Loucy (cell line): ENCODE measurements around the gene POLG.

Experiments used
- H2AFZ ChIP-seq: fragments of 200-600 bp; sonication (generic); 2 replicates; pipeline ENCODE4 v1.6.0; 2016; ENCODE audit warnings: antibody characterized with exemption, mild to moderate bottlenecking, low read length, moderate library complexity
- H3F3A ChIP-seq: fragments of 200-600 bp; 2 replicates; pipeline ENCODE4 v1.6.0; 2016; ENCODE audit warnings: antibody characterized with exemption, low read depth, mild to moderate bottlenecking
- H3K27me3 ChIP-seq: fragments of 200-600 bp; sonication (generic); 2 replicates; pipeline ENCODE4 v1.6.1; 2014; ENCODE audit warnings: low read length, mild to moderate bottlenecking; ENCODE audit not compliant: insufficient read depth, poor library complexity, severe bottlenecking
- H3K36me3 ChIP-seq: fragments of 200-600 bp; sonication (generic); 2 replicates; pipeline ENCODE4 v1.6.1; 2016; ENCODE audit warnings: low read length; ENCODE audit not compliant: insufficient read depth
- H3K4me1 ChIP-seq: fragments of 200-600 bp; sonication (generic); 2 replicates; pipeline ENCODE4 v1.5.1; 2014; ENCODE audit warnings: low read length, mild to moderate bottlenecking; ENCODE audit not compliant: insufficient read depth, poor library complexity, severe bottlenecking
- H3K4me2 ChIP-seq: fragments of 200-600 bp; sonication (generic); 2 replicates; pipeline ENCODE4 v1.6.0; 2014; ENCODE audit warnings: antibody characterized with exemption, low read length, low read depth, mild to moderate bottlenecking; ENCODE audit not compliant: poor library complexity, severe bottlenecking
- H3K4me3 ChIP-seq: fragments of 200-600 bp; sonication (generic); 2 replicates; pipeline ENCODE4 v1.5.1; 2014; ENCODE audit warnings: low read length, mild to moderate bottlenecking, mixed read lengths; ENCODE audit not compliant: poor library complexity, severe bottlenecking
- H3K79me2 ChIP-seq: fragments of 200-600 bp; sonication (generic); 2 replicates; pipeline ENCODE4 v1.6.1; 2014; ENCODE audit warnings: low read length; ENCODE audit not compliant: insufficient read depth
- H3K9ac ChIP-seq: fragments of 200-600 bp; sonication (generic); 2 replicates; pipeline ENCODE4 v1.6.0; 2014; ENCODE audit warnings: mild to moderate bottlenecking, low read depth, low read length, moderate library complexity; ENCODE audit not compliant: poor library complexity, severe bottlenecking
- H3K9me2 ChIP-seq: fragments of 200-600 bp; sonication (generic); replicated peaks from 2 replicates; pipeline ENCODE4 v1.6.1; 2016; ENCODE audit warnings: low read depth, low read length, mixed read lengths
- H3K9me3 ChIP-seq: fragments of 200-600 bp; sonication (generic); 2 replicates; pipeline ENCODE4 v1.6.1; 2014; ENCODE audit warnings: mild to moderate bottlenecking, antibody characterized with exemption, low read length, low read depth; ENCODE audit not compliant: insufficient read depth
- H4K20me1 ChIP-seq: fragments of 200-600 bp; sonication (generic); 2 replicates; pipeline ENCODE4 v1.6.0; 2014; ENCODE audit warnings: antibody characterized with exemption, low read length, mild to moderate bottlenecking; ENCODE audit not compliant: insufficient read depth, poor library complexity, severe bottlenecking
- EZH2phosphoT487 ChIP-seq: fragments of 200-600 bp; IDR thresholded peaks from 2 replicates; pipeline ENCODE4 v1.6.1; 2018; ENCODE audit warnings: antibody characterized with exemption, mild to moderate bottlenecking, moderate library complexity, borderline replicate concordance
- TF ChIP-seq, protein P1 (sequence below): fragments of 200-600 bp; sonication (generic); conservative IDR thresholded peaks from 2 replicates; pipeline ENCODE4 v1.5.1; 2014; ENCODE audit warnings: mild to moderate bottlenecking, antibody characterized with exemption, low read length

The POLG gene

DNA sequence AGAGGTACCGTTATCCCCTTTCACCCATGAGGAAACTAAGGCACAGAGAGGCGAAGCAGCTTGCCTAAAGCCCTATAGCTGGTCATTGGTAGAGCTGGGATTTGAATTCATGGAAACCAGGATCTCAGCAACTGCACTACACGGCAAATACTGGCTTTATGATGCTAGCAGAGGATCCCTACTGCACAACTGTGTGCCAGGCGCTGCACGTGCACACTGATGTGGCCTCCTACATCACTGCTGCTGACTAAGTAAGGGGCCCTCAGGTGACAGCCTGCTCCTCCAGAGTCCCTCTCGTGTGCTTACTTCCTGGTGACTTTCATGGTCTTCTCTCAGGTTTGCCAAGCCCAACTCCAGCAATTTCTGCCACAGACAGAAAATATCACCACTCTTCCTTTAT is 3.4 kb upstream of the POLG start:
- peaks cover 14% of the 10 kb centered on the region for H3K79me2 ChIP-seq

DNA sequence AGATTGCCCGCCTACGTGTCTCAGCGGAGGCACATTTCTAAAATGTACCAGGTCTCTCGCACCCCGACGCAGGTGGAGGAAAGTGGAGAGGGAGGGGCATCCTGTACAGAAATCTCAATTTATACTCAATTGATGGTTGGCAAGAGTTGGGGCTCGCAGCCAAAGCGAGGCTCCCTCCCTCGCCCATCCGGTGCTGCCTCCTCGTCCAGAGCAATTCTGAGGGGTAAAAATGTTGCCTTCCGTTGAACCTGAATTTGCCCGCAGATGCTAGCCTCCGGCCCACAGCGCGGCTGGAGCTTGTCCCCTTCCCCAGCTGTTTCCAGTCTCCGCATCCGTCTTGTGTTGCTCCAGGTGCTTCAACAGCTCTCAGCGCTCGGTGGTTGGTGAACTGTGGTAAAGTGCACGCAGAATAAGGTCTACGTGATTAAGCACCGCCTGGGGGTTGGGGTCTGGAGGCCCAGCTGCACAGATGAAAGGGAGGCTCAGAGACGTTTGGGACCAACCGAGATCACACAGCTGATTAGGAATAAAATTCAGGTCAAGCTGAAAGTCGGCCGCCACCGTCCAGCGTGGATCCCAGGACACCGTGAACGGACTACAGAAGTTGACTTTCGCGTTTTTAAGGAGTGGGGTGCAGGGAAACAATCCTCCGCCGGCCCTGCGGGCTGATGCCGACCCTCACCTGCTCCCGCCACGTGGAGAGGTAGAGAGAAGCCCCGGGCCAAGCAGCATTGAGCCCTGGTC is 846 bp upstream of the POLG start:
- peaks cover 40% of the 10 kb centered on the region for H3K79me2 ChIP-seq
- H3K9me3 ChIP-seq = no peaks in the 10 kb centered on the region
- H3K4me2 ChIP-seq = peak overlapping the region; percentile 71
- peaks cover 37% of the 10 kb centered on the region for H4K20me1 ChIP-seq
- peak overlapping the region; percentile 72 for H3K9ac ChIP-seq
- no peaks in the 10 kb centered on the region for H3K27me3 ChIP-seq
- peaks cover 37% of the 10 kb centered on the region for H3K4me1 ChIP-seq
- no peak for TF ChIP-seq EZH2phosphoT487
- TF ChIP-seq, protein P1, sequence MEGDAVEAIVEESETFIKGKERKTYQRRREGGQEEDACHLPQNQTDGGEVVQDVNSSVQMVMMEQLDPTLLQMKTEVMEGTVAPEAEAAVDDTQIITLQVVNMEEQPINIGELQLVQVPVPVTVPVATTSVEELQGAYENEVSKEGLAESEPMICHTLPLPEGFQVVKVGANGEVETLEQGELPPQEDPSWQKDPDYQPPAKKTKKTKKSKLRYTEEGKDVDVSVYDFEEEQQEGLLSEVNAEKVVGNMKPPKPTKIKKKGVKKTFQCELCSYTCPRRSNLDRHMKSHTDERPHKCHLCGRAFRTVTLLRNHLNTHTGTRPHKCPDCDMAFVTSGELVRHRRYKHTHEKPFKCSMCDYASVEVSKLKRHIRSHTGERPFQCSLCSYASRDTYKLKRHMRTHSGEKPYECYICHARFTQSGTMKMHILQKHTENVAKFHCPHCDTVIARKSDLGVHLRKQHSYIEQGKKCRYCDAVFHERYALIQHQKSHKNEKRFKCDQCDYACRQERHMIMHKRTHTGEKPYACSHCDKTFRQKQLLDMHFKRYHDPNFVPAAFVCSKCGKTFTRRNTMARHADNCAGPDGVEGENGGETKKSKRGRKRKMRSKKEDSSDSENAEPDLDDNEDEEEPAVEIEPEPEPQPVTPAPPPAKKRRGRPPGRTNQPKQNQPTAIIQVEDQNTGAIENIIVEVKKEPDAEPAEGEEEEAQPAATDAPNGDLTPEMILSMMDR = no peak
- H3K36me3 ChIP-seq = peaks cover 16% of the 10 kb centered on the region; the same call in 1 of the 2 replicates
- H3F3A ChIP-seq = 0 out of 2 replicates have a peak, but pooled peaks cover 1% of the 10 kb centered on the region
- no peaks in the 10 kb centered on the region for H3K9me2 ChIP-seq
- H2AFZ ChIP-seq = peak overlapping the region; percentile 79
- peak overlapping the region; percentile 79 for H3K4me3 ChIP-seq

More for the DNA sequence above, 3.4 kb upstream of the POLG start:
- no peaks in the 10 kb centered on the region for H3K9me2 ChIP-seq
- H3K4me3 ChIP-seq = no peak overlapping the region
- no peaks in the 10 kb centered on the region for H3F3A ChIP-seq
- TF ChIP-seq EZH2phosphoT487 = no peak
- TF ChIP-seq, protein P1 = no peak
- no peak overlapping the region for H3K9ac ChIP-seq
- peak overlapping the region; percentile 60; the same call in 1 of the 2 replicates for H2AFZ ChIP-seq
- peaks cover 12% of the 10 kb centered on the region for H4K20me1 ChIP-seq
- no peaks in the 10 kb centered on the region for H3K27me3 ChIP-seq
- H3K4me1 ChIP-seq = peaks cover 14% of the 10 kb centered on the region
- H3K9me3 ChIP-seq = no peaks in the 10 kb centered on the region
- no peaks in the 10 kb centered on the region for H3K36me3 ChIP-seq
- H3K4me2 ChIP-seq = no peak overlapping the region

DNA sequence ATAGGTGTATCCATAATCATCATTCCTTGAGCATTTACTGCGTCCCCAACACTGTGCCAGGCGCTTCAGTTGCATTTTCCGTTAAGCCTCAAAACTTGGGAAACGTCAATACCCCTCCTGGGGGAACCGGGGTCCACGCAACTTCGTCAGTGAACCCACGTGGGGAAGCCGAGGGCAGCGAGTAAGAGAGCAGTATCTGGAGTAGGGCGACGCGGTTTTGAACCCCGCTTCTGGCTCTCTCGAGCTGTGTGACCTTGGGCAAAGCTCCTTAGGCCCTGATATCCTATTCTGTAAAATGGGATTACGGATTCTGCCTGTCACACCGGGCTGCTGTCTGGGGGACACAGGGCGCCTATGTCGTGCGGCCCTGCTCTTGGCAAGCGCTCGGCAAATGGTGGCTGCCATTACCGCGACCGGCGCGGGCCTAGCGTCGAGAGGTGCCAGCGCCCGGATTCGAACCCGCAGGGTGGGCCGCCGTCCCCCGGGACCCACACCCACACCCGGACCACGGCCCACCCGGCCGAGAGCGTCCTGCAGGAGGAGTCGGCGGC is 590 bp downstream of the POLG start:
- Histone ChIP-seq H2AFZ (no peak overlapping the region), H3K79me2 (peaks cover 53% of the 10 kb centered on the region), H3K27me3 (no peaks in the 10 kb centered on the region), H3K9me2 (no peaks in the 10 kb centered on the region), H3K9ac (peak overlapping the region; percentile 91), H4K20me1 (peaks cover 50% of the 10 kb centered on the region), H3F3A (peaks cover 12% of the 10 kb centered on the region; the same call in 1 of the 2 replicates), H3K4me2 (peak overlapping the region; percentile 96), H3K4me3 (peak overlapping the region; percentile 98), H3K4me1 (peaks cover 50% of the 10 kb centered on the region), H3K36me3 (peaks cover 25% of the 10 kb centered on the region; the same call in 1 of the 2 replicates), H3K9me3 (no peaks in the 10 kb centered on the region)
- TF ChIP-seq EZH2phosphoT487 = no peak
- TF ChIP-seq, protein P1 = no peak
